CD4-positive, alpha-beta T cell (primary cell): ENCODE data around the gene NRGN. TPM values are rescaled to one million over a fixed set of nuclear protein-coding genes. Genes with fewer than 3 reads are reported as not detected.
A peak's percentile ranks its signal among the peaks of the same experiment; 100 is the strongest.

Experiments used
- ATAC-seq: fragments of 200-7000 bp; cut with Tn5 transposase; one replicate; pipeline ENCODE4 v1.10.0; 2022; ENCODE audit warnings: mild to moderate bottlenecking; ENCODE audit not compliant: poor library complexity
- CTCF ChIA-PET: fragments of 350-600 bp; sonication (Branson Sonifier 250); formaldehyde crosslinking; loops from one replicate; lab custom pipeline; 2021; ENCODE audit warnings: antibody characterized with exemption, inconsistent platforms; lab: Charles Lee
- POLR2A ChIA-PET: fragments of 350-600 bp; sonication (Branson Sonifier 250); formaldehyde crosslinking; loops from one replicate; lab custom pipeline; 2021; ENCODE audit warnings: antibody characterized with exemption, inconsistent platforms; lab: Charles Lee
- DNase-seq, 14 experiments: peaks; one replicate each; pipeline ENCODE4 v3.0.0-alpha.2; 2013 to 2020; ENCODE audit warnings: mixed read lengths in 2 of 14
- H3K27ac ChIP-seq, 2 donors: one replicate each; pipeline versions ENCODE4 v1.5.1 to v1.7.0; 2013; ENCODE audit warnings: low read length in 2 of 2, low read depth in 1 of 2, mild to moderate bottlenecking in 1 of 2
- H3K27me3 ChIP-seq, 2 experiments: 1 replicate in 1 of 2; 2 replicates in 1 of 2; pipeline versions ENCODE4 v1.6.1 to v1.7.0; 2013; ENCODE audit warnings: low read length in 2 of 2, control low read depth in 1 of 2, mild to moderate bottlenecking in 1 of 2, moderate library complexity in 1 of 2; ENCODE audit not compliant: insufficient read depth in 2 of 2, control insufficient read depth in 1 of 2
- H3K36me3 ChIP-seq: one replicate; pipeline ENCODE4 v1.6.1; 2013; ENCODE audit warnings: low read length, control low read depth; ENCODE audit not compliant: insufficient read depth
- H3K4me1 ChIP-seq: one replicate; pipeline ENCODE4 v1.6.1; 2013; ENCODE audit warnings: low read length, control low read depth; ENCODE audit not compliant: insufficient read depth
- H3K4me3 ChIP-seq: one replicate; pipeline ENCODE4 v1.5.1; 2013; ENCODE audit warnings: mild to moderate bottlenecking, low read length, moderate library complexity
- H3K9me3 ChIP-seq, 2 experiments: 1 replicate in 1 of 2; 2 replicates in 1 of 2; pipeline versions ENCODE4 v1.6.1 to v1.7.0; 2013; ENCODE audit warnings: low read length in 2 of 2, mild to moderate bottlenecking in 2 of 2, control low read depth in 1 of 2, moderate library complexity in 1 of 2; ENCODE audit not compliant: control insufficient read depth in 1 of 2, insufficient read depth in 1 of 2
- H3K27ac Mint-ChIP-seq: one replicate; pipeline ENCODE4 v1.8.0; 2020; ENCODE audit warnings: mixed read lengths
- H3K27me3 Mint-ChIP-seq: one replicate; pipeline ENCODE4 v1.8.0; 2021; ENCODE audit warnings: mixed read lengths
- H3K36me3 Mint-ChIP-seq: one replicate; pipeline ENCODE4 v1.8.0; 2021; ENCODE audit warnings: low read depth, mixed read lengths
- H3K4me1 Mint-ChIP-seq: one replicate; pipeline ENCODE4 v1.8.0; 2021; ENCODE audit warnings: low read depth, mixed read lengths
- H3K4me3 Mint-ChIP-seq: one replicate; pipeline ENCODE4 v1.8.0; 2020; ENCODE audit warnings: mild to moderate bottlenecking, mixed read lengths
- H3K9me3 Mint-ChIP-seq: one replicate; pipeline ENCODE4 v1.8.0; 2020; ENCODE audit warnings: mixed read lengths
- intact Hi-C, 2 experiments: fragments of 100-400 bp; cut with DNase I in 1 of 2; cut with micrococcal nuclease in 1 of 2; formaldehyde crosslinking; loops; one replicate each; pipeline versions ENCODE4 v1.15.1 to v1.9.0; 2023 to 2025; cut with DNase I, micrococcal nuclease
- total RNA-seq, 174 experiments: library from RNA in 2 of 174; stranded (reverse) in 2 of 174; gene quantifications; one replicate each; pipeline ENCODE4 v1.2.3 and lab custom pipeline; 2021 to 2026
- TF ChIP-seq, protein P1 (sequence below): fragments of 200-600 bp; IDR thresholded peaks from one replicate; pipeline ENCODE4 v1.8.0; 2022; ENCODE audit warnings: antibody characterized with exemption, mild to moderate bottlenecking

NRGN gene
- total RNA-seq, 2 experiments from 2014 or later, result 0.84 to 1.4 TPM

DNA sequence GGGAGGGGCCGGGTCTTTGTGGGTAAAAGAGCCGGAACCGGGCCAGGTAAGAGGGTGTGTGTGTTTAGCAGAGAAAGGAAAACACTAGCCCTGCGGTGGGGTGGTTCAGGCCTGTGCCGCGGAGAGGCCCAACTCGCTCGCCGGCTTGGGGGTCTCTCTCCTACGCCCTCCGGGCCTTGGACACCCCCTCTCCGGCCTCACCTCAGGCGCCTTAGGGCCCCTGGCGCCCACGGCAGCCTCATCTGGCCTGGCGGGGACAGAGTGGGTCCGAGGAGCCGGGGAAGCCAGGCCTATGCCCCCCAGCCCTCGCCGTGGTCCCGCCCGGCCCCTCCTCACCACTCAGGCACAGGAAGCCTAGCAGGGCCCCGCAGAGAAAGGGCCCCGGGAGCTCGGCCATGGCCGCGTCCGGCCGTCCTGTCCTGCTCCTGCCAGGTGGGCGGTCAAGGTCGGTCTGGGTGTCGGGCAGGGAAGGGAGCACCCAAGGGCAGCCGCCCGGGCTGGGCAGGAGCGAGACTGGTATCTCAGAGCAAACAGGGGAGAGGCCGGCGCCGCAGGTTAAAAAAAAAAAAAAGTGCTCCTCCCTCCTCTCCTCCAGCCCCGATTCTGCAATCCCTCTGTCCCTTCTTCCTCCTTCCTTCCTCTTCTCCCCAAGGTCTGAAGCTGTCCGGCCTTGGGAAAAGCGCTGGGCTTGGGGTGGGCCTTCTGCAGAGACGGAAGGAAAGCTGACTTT lies 12.2 kb downstream of the NRGN start, which contains the start of gene VSIG2:
Gene VSIG2 (minus strand): TSS at position 515 of the 730 bp plus-strand sequence. CDS start 118 bp downstream, at position 397.
- Histone ChIP-seq H3K36me3 (no peaks in the 10 kb centered on the region), H3K9me3 (no peaks in the 10 kb centered on the region), H3K4me1 (peaks cover 28% of the 10 kb centered on the region), H3K27me3 (peaks cover 8 to 11% of the 10 kb centered on the region in 2 experiments), H3K27ac (no peak within 1 kb of the TSS), H3K4me3 (peak within 1 kb of the TSS; percentile 34)
- Mint-ChIP-seq H3K27ac (no peak within 1 kb of the TSS), H3K27me3 (peaks cover 24% of the 10 kb centered on the region), H3K9me3 (no peaks in the 10 kb centered on the region), H3K36me3 (no peaks in the 10 kb centered on the region), H3K4me3 (no peak within 1 kb of the TSS), H3K4me1 (no peaks in the 10 kb centered on the region)
- peak in 1 of 14 experiments; percentile 27 for DNase-seq
- ChIA-PET POLR2A (interaction anchor here (1.3 to 1.4 kb wide), 2 partner anchors 12 to 48 kb away, joined by 4 to 6 read pairs; partner anchors contain the start of genes MSANTD2 and NRGN), CTCF (interaction anchor here (1.0 to 1.7 kb wide), 2 partner anchors 9 to 11 kb away, joined by 4 read pairs; no protein-coding TSS in a partner anchor)
- no peak for ATAC-seq
- intact Hi-C loops, result no loop called here
- TF ChIP-seq, protein P1, sequence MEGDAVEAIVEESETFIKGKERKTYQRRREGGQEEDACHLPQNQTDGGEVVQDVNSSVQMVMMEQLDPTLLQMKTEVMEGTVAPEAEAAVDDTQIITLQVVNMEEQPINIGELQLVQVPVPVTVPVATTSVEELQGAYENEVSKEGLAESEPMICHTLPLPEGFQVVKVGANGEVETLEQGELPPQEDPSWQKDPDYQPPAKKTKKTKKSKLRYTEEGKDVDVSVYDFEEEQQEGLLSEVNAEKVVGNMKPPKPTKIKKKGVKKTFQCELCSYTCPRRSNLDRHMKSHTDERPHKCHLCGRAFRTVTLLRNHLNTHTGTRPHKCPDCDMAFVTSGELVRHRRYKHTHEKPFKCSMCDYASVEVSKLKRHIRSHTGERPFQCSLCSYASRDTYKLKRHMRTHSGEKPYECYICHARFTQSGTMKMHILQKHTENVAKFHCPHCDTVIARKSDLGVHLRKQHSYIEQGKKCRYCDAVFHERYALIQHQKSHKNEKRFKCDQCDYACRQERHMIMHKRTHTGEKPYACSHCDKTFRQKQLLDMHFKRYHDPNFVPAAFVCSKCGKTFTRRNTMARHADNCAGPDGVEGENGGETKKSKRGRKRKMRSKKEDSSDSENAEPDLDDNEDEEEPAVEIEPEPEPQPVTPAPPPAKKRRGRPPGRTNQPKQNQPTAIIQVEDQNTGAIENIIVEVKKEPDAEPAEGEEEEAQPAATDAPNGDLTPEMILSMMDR, result no peak

DNA sequence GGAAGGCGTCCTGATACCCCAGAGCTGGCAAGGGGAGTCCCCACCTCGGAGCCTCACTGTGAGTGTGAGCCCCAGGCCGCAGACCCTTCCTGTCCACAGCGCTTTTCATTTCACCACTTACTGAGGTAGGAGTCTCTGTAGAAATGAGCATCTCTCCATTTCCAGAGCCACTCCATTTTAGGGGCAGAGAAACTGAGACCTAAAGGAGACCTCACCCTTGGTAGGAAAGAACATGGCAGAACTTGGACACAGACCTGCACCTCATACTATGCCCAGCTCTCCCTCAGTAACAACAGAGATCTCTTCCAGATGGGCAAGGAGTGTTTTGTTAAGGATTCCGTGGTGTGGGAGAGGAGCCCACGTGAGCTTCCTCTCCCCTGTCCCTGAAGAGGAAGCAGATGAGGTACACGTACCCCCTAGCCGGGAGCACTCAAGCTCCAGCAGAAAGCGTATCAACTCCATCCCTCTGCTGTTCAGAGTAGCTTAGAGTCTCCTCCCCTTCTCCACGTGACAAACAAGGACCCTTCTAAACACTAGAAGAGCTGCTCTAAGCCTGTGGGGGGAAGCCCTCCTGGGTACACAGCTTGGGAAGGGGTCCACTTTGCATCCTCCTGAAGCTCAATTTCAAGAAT lies 12.8 kb downstream of the NRGN start:
- no peak overlapping the region for H3K27ac ChIP-seq
- peaks cover 15 to 18% of the 10 kb centered on the region in 2 experiments for H3K27me3 ChIP-seq
- TF ChIP-seq, protein P1, result no peak
- no peak for ATAC-seq
- H3K36me3 Mint-ChIP-seq, result no peaks in the 10 kb centered on the region
- no peak overlapping the region for H3K27ac Mint-ChIP-seq
- H3K4me1 ChIP-seq, result peaks cover 22% of the 10 kb centered on the region
- CTCF ChIA-PET, result interaction anchor here (1.0 to 1.7 kb wide), 2 partner anchors 10 to 11 kb away, joined by 4 read pairs; no protein-coding TSS in a partner anchor
- intact Hi-C loops, result no loop called here
- H3K4me3 Mint-ChIP-seq, result no peak overlapping the region
- no peak for DNase-seq
- peaks cover 31% of the 10 kb centered on the region for H3K27me3 Mint-ChIP-seq
- H3K36me3 ChIP-seq, result no peaks in the 10 kb centered on the region
- no peaks in the 10 kb centered on the region for H3K9me3 Mint-ChIP-seq
- peak overlapping the region; percentile 34 for H3K4me3 ChIP-seq
- H3K4me1 Mint-ChIP-seq, result peaks cover 4% of the 10 kb centered on the region
- no peaks in the 10 kb centered on the region for H3K9me3 ChIP-seq
- POLR2A ChIA-PET, result interaction anchor here (1.3 kb wide), 1 partner anchor 48 kb away, joined by 4 read pairs; the partner anchor contains the start of gene MSANTD2

DNA sequence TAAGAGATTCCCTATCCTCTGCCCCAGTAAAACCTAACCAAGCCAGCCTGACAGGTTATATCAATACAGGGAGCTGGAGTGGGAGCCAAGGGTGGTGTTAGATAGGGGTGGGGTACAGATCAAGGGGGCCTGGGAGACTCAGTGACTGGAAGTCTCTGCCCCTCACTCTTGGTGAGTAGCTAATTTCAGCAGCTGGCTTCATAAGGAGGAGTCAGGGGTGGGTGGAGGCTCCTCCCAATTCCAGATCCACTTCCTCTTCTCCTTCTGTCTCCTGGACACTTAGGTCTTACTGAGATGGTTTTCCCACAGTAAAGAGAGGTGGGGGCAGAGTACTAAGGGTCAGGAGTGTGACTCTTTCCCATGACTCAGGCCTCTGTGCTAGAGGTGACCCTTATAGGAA lies 13.5 kb downstream of the NRGN start:
- H3K9me3 Mint-ChIP-seq, result no peaks in the 10 kb centered on the region
- H3K4me1 Mint-ChIP-seq, result peaks cover 6% of the 10 kb centered on the region
- H3K27ac ChIP-seq, result no peak overlapping the region
- no peak for DNase-seq
- peaks cover 24% of the 10 kb centered on the region for H3K4me1 ChIP-seq
- ATAC-seq, result no peak
- ChIA-PET CTCF (interaction anchor here (1.0 to 1.7 kb wide), 2 partner anchors 10 to 11 kb away, joined by 4 read pairs; no protein-coding TSS in a partner anchor), POLR2A (interaction anchor here (0.6 to 1.3 kb wide), 2 partner anchors 47 to 389 kb away, joined by 3 to 4 read pairs; partner anchors contain the start of gene MSANTD2)
- H3K27me3 ChIP-seq, result peaks cover 21 to 24% of the 10 kb centered on the region in 2 experiments
- intact Hi-C loops, result no loop called here
- H3K27ac Mint-ChIP-seq, result no peak overlapping the region
- H3K4me3 ChIP-seq, result no peak overlapping the region
- H3K4me3 Mint-ChIP-seq, result no peak overlapping the region
- no peaks in the 10 kb centered on the region for H3K36me3 Mint-ChIP-seq
- no peaks in the 10 kb centered on the region for H3K36me3 ChIP-seq
- TF ChIP-seq, protein P1, result no peak
- H3K27me3 Mint-ChIP-seq, result peaks cover 37% of the 10 kb centered on the region
- no peaks in the 10 kb centered on the region for H3K9me3 ChIP-seq
